GM19035 (cell line): ENCODE data around the gene PLA2G12A.

Source experiments
- ATAC-seq: cut with Tn5 transposase; IDR thresholded peaks from one replicate; pipeline ENCODE4 v1.9.1; 2021; ENCODE audit not compliant: unreplicated experiment

Gene PLA2G12A

DNA sequence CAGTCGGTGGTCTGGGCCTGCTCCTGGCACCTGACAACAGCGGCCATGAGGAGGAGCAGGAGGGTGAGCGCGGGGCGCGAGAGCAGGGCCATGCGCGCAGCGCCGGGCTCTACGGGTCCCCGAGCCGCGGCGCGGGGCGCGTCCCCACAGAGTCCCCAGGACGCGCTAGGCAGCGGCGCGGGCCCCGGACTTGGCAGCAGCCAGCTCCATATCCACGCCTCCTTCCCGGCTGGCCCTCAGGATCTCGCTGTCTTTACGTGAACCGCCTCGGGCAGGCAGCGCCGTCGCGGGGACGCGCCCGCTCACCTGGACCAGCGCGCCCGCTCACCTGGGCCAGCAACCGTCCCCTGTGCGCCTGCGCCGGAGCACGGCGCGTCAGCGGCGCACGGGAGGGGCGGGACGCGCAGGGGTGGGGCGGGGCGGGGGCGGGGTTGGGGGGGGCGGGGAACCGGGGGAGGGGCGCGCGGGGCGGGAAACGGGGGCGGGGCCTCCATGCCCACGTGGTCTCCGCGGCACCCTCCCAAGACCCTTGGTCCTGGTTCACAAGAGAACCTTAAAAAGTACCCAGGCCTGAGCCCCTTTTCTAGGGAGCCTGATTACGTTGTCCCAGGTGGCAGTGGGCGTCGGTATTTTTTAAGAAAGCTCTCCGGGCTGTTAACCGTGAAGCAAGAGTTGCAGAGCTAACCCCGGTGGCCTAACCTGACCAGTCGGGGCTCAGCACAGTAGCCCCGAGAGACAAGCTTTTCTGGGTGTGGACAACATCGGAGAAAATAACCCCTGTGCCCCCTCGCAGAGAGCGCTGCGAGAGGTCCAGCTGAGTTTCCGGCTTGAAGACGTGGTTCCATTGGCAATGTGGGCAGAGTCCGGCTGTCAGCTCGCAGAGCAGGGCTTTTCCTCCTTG is at the start of gene PLA2G12A:
Gene PLA2G12A (minus strand): TSS at position 353 of the 901 bp plus-strand sequence. CDS start 261 bp downstream, at position 92.
- peak; percentile 84 for ATAC-seq

DNA sequence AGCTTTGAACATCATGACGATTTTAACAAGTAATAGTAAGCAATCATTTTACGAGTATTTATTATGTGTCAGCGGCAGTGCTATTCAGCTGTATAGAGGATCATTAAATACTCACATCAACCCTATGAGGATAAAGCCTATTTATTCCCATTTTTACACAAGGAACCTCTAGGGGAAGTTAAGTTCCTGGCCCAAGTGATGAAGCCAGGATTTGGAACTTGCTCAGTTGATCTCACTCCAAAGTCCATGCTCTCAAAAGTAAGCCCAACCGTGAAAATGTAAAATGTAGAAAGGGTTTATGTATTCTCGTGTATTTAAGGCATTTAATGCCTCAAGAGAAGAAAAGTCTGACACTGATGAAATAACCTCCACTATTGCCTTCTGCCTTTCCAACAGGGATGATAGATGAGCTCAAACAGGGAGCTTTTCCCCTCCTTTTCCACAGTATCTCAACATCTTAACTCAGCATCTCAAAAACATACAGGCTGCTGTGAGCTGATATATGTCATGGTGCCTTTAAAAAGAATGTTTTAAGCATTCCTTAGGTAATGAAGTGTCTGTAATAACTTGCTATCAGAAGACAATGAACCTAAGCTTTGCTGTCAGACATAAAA is 35.0 kb upstream of the PLA2G12A start:
- ATAC-seq, result no peak

DNA sequence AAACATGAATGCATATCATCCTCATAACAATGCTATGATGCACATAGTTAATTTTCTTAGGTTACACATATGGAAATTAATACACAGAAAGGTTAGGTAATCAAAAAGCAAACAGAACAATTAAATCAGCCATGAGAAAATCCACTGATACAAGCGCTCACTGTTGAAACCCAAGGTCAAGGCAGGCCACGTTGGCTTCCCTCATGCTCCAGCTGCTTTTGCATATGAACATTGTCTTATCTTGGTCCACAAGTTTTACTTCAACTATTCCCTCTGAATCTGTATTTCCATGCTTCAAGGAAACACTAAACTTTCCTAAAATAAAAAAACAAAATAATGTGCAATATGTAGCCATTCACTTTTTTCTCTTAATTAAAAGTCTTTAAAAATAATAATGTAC is 34.5 kb upstream of the PLA2G12A start:
- no peak for ATAC-seq

DNA sequence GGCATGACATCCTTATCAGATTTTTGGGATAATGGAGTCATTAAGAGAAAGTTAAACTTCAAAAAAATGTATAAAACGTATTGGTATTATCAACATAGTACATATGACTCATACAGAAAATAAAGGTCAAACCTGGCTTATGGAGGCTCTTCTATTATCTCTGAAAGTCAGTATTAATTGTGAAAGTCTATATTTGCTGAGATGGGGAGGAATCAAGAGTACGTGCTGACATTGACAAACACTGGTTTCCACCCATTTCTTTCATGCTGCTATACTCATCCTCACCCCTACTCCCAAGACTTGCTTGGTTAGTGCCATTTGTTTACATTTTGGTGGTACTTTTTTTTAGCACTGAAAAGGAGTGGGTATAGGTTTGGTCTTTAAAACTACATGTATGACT is 30.8 kb upstream of the PLA2G12A start:
- ATAC-seq, result no peak

DNA sequence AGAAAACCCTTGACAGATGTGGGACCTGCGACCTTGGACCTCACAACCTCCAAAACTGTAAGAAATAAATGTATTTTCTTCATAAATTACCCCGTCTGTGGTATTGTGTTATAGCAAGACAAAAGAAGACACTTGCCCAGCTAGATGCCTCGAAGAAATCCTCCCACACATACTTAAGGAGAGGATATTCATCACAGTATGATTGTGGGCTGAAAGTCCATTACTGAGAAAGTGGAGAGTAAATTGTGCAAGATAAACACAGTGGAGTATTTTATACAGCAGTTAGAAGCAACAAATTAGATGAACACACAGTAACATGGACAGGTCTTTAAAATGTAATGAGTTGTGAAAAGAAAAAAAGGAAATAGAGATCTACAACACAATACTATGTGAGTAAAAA is 25.8 kb upstream of the PLA2G12A start:
- no peak for ATAC-seq

DNA sequence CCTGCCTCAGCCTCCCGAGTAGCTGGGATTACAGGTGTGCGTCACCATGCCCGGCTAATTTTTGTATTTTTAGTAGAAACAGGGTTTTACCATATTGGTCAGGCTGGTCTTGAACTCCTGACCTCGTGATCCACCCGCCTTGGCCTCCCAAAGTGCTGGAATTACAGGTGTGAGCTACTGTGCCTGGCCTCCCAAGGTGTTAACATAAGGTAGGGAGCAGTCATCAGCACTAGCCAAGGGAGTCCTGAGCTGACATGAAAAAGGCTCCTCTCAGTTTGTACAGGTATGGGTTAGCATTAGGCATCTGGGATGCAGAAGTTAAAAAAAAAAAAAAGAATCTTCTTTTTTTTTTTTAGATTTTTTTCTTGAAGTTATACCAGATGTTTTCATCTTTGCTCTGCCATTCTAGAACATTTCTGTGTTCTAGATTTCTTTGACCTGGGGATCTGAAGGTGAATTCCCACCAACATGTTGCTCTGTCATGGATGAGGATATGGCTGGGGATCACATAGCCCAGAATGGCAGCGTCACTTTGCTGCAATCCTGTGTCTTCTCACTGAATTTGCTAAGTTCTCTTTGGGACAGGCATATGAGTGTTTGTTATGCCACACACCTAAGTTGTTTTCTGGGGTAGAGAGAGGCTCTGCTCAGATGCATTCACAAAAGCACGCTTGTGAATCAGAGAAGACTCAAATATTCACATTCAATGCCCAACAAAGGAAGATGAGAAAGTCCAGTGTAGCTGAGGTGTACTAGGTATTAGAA is 24.4 kb upstream of the PLA2G12A start:
- ATAC-seq, result no peak

DNA sequence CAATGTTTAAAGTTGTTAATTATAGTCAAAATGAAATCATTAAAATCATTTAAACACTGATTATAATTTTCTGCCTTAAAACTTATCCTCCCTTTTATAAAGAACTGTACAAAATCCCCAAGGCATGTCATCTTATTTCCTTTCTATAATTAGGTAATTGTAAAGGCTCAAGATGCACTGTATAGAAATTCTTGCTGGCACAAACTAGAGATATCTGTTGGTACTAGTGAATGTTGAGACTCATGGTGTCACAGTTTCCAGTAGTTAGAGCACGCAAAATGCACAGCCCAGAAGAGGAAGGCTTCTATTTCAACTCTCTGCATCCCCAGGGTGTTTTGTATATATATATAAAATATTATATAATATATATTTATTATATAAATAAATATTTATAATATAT is 22.7 kb upstream of the PLA2G12A start:
- ATAC-seq, result no peak

DNA sequence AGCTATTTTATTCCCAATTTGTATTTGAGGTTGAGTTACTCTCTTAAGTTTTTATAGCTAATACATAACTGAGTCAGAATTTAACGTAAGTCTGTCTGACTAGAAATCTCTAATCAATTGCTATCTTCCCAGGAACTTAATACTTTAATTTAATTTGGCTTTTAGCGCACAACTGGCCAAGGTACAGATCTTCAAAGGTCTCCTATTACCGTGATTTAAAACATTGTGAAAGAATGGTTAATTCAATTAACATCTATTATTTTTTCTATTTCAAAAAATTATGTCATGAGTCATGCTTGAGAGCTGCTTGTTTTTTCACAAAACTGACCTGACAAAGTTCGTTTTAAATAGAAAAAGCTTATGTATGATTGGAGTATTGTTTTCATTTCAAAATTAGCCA is 22.0 kb upstream of the PLA2G12A start:
- no peak for ATAC-seq

DNA sequence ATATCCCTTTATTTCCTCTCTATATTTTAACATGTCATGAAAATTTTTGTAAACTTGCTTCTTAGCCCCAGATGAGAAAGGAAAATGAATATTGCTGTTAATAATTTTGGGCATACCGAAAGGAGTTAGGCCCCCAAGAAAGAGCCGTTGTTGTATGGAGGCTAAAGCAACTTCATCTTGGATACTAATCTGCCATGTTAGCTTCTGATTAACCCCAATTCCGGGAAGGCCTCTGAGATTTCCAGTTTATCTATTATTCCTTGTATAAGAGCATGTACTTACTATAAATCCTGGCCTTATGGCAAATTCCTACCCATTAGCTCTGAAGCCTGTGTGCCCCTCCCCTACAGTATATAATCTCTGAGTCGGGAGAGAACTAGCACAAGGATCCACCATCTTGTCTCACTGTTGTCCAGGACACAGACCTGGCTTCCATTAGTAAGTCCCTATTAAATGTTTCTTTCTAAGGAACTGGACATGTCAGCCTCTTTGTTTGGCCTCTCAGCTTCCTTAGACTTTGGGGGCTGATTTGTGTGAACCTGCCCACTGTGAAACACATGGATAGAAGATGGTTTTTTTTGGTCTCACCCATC is 20.9 kb upstream of the PLA2G12A start:
- ATAC-seq, result no peak

DNA sequence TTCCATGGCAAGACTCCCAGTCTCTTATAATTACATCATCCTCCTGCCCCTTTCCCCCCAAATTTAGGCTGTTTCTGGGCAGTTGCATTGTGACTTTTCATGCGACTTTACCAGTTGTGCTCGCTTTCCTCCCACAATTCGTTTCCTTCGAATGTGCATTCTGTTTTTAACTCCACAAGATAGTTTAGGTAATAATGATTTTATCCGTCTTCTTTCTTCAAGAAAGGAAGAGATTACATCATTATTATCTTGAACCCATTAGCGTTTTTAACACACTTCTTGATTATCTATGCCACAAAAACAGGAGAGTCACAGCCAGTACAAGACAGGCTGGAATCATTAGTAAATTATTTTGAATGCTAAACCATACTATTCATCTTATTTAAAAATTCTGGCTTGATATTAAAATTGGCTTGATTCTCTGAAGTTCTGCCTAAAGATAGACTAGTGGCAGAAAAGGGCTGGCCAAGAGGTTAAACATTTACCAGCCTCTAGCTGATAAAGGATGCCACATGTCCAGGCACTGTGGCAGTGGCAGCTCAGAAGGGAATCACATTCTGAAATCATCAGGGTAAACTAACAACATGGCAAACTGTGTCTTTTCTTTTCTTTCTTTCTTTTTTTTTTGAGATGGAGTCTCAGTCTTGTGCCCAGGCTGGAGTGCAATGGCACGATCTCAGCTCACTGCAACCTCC is 19.7 kb upstream of the PLA2G12A start:
- ATAC-seq, result no peak

DNA sequence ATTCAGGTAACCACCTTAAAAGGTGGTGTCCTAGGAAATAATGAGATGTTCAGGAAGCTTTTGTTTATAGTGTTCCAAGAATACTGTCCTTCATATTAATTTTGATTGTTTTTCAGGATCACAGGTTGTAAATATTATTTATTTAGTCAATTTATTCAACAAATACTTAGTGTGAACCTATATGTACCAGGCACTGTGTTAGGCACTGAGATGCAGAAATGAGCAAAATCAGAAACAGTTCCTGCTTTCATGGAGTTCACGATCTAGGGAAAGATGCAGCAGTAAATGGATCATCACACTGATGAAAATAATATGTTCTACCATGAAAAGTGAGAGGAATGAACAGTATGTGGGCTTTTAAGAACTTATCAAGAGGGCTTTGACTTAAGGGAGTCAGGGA is 18.2 kb upstream of the PLA2G12A start:
- ATAC-seq, result no peak

DNA sequence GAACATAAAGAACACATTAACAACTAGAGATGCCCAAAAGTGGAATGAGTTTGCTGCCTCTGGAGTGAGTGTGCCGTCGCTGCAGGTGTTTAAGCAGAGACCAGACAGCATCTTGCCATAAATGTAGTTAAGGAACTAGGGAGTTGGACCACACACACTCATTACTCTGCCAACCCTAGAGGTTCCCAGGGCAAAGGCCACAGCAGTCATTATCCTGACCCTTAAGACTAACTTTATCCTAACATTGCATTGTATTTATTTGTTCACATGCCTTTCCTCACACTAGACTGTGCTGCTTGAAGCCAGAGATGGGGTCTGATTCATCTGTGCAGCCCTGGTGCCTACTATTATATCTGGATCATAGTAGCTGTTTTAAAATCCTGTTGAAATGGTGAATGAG is 16.9 kb upstream of the PLA2G12A start:
- ATAC-seq, result no peak

DNA sequence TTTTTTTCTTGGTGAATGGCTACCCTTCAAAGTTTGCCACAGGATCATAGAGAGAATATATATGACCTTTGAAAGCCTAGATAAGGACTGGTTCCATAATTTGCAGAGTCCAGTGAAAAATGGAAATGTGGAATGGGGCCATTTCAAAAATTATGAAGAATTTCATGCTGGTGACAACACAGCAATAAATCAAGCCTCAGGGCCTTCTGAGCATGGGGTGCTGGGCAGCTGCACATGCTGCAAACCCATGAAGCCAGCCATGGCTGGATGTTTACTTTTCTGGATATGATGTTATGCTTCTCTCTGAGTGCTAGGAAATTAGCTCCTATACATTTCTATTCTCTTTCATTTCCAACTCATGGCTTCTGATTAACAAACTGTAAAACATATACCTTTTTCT is 16.0 kb upstream of the PLA2G12A start:
- ATAC-seq, result no peak

DNA sequence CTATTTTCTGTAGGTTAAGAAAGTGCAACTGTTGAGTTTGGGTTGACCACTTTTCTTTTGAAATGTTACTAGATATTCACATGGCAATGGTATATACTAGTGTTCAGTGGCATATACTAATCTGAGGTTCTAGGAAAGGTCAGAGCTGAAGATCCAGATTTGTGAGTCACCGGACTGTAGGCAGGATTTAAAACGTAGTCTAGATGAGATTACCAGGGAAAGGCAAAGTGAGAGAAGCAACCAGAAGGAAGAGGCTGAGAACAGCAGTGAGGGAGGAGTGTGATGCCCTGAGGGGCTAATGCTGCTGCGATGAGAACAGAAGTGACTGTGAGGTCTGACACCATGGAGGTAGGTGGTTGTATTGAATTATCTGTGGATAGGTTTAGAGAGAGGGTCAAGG is 9.7 kb upstream of the PLA2G12A start:
- ATAC-seq, result no peak

DNA sequence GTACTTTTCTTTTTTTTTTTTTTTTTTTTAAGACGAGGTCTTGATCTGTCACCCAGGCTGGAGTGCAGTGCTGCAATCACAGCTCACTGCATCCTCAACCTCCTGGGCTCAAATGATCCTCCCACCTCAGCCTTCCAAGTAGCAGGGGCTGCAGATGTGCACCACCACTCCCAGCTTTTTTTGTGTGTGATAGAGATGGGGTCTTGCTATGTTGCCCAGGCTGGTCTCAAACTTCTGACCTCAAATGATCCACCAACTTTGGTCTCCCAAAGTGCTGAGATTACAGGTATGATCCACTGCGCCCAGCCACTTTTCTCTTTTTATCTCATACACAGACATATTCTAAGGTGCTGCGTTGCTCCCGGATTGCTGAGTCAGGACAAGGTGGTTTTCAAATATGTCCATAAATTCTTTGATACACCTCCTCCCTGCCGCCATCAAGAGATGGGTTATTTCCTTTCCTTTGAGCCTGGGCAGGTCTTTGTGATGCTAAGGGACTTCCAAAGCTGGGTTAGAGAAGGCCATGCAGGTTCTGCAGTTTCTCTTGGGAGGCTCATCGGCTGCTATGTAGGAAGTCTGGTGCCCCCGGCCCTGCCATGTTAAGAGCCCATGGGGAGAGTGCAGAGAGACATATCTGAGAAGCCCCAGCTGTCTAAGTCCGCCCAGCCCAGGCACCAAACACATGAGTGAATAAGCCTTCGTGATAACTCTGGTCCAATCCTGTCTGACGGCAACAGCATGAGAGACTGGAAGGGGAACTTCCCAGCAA is 8.4 kb upstream of the PLA2G12A start:
- ATAC-seq, result no peak

DNA sequence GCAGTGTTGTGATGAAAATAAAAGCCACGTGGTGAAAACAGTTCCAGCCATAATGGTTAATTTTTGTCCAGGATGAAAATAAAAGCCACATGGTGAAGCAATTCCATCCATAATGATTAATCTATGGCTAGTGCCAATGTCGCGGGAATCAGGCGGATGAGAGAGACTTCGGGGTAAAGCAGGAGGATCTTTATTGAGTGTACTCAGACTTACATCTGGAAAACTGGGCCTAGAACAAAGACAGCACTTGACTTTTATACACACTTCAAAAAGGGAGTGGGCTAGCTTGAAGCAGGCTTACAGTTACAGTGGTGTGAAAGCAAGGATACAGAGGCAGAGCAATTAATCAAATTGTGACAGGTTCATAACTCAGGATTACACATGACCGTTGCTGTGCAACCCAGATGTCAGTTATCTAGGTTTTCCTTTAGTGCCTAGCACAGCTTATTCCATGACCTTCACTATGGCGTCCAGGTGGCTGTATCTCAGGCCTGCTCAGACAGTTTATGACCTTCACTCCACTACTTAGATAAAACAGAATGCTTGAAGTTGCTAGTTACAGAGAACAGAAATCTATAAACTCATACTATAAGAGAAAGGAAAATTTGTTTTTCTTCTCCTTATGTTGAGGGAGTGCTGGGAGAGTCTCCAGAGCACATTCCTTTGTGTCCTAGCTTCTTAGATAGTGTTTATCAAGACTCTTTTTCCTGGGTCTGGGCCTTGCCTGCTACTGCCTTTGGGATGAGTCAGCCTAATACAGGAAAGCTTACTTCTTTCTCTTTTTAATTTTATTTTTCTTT is 5.9 kb upstream of the PLA2G12A start:
- no peak for ATAC-seq

DNA sequence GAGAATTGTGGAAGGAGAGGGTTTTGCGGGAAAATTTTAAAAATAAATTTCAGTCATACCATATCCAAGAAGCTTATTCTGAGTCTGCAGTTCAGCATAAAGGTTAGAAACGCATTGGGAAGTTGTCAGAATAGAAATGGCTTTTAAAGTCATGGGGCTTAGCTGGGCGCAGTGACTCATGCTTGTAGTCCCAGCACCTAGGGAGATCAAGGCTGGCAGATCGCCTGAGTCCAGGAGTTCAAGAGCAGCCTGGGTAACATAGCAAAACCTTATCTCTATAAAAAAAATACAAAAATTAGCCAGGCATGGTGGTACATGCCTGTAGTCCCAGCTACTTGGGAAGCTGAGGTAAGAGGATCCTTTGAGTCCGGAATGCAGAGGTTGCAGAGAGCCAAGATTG is 3.9 kb upstream of the PLA2G12A start:
- ATAC-seq, result no peak

DNA sequence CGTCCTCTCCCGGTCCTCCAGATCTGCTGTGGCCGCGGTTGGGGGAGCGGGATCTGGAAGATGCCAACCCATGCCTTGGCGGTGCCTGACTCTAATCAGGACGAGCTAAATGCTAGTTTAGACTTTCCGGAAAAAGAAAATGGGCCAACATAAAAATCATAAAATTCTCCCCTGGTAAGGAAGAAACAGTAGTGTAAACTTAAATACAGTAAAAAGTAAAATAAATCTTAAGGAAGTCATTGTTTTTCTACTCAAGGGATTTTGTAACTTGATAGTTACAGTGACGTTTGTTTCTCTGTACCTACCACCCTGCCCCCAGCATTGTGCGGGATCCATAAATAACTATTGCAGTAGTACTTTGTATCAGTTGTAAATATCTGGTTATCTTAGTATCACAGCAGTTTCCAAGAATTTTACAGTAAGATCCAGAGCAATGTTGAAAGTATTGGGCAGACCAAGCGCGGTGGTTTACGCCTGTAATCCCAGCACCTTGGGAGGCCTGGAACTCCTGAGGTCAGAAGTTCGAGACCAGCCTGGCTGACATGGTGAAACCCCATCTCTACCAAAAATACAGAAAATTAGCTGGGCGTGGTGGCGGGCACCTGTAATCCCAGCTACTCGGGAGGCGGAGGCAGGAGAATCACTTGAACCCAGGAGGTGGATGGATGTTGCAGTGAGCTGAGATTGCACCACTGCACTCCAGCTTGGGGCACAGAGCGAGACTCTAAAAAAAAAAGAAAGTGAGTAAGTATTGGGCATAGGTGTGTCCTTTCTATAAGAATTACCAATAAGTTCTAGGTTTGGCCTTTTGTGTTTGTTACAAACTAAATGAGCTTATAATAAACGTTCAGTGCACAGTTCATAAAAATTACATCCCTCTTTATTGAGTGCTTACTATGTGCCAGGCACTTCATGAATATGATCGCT is 1.0 kb upstream of the PLA2G12A start:
- ATAC-seq, result no peak
